ENCODE results near the gene UNCX.
"Not testable (repeated sequence)": the region's sequence is repeated elsewhere in the genome, so short reads cannot be mapped to it uniquely, and the experiment has no call there.

DNA sequence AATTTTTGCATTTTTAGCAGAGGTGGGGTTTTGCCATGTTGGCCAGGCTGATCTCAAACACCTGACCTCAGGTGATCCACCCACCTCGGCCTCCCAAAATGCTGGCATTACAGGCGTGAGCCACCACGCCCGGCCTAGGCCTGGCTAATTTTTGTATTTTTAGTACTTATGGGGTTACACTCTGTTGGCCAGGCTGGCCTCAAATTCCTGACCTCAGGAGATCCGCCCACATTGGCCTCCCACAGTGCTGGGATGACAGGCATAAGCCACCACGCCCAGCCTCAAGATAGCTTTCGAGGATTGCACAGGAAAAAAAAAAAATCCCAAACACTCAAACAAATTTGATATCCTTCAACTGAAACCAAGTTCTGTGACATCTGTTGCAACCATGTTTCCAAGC lies 26.9 kb upstream of the UNCX start:
- TF ChIP-seq, protein P1, sequence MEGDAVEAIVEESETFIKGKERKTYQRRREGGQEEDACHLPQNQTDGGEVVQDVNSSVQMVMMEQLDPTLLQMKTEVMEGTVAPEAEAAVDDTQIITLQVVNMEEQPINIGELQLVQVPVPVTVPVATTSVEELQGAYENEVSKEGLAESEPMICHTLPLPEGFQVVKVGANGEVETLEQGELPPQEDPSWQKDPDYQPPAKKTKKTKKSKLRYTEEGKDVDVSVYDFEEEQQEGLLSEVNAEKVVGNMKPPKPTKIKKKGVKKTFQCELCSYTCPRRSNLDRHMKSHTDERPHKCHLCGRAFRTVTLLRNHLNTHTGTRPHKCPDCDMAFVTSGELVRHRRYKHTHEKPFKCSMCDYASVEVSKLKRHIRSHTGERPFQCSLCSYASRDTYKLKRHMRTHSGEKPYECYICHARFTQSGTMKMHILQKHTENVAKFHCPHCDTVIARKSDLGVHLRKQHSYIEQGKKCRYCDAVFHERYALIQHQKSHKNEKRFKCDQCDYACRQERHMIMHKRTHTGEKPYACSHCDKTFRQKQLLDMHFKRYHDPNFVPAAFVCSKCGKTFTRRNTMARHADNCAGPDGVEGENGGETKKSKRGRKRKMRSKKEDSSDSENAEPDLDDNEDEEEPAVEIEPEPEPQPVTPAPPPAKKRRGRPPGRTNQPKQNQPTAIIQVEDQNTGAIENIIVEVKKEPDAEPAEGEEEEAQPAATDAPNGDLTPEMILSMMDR (conservative IDR thresholded peaks at IDR 0.05; ENCODE audit: low read length): not testable (repeated sequence)
- not testable (repeated sequence) for TF ChIP-seq EZH2phosphoT487 (IDR thresholded peaks at IDR 0.05; ENCODE audit: borderline replicate concordance)
